Hepatocyte (in vitro differentiated cells): ENCODE measurements around the gene SLC10A6.

Experiments
- EZH2phosphoT487 ChIP-seq: fragments of 200-600 bp; sonication (generic); IDR thresholded peaks from one replicate; pipeline ENCODE4 v1.6.1; 2018; ENCODE audit warnings: antibody characterized with exemption, mild to moderate bottlenecking, low read depth, moderate library complexity; ENCODE audit not compliant: unreplicated experiment, severe bottlenecking
- TF ChIP-seq, protein P1 (sequence below): fragments of 200-600 bp; sonication (generic); IDR thresholded peaks from 2 replicates; pipeline ENCODE4 v1.5.1; 2016; ENCODE audit warnings: antibody characterized with exemption, mild to moderate bottlenecking; ENCODE audit not compliant: poor library complexity

DNA sequence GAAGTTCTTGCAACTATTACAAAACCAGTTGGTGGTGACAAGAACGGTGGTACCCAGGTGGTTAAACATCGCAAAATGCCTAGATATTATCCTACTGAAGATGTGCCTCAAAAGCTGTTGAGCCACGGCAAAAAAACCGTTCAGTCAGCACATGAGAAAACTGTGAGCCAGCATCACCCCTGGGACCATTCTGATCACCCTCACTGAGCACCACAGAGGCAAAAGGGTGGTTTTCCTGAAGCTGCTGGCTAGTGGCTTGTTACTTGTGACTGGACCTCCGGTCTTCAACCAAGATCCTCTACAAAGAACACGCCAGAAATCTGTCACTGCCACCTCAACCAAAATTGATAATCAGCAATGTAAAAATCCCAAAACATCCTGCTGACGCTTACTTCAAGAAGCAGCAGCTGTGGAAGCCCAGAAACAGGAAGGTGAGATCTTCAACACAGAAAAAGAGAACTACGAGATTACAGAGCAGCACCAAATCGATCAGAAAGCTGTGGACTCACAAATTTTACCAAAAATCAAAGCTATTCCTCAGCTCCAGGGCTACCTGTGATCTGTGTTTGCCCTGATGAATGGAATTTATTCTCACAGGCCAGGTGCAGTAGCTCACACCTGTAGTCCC lies 21.4 kb upstream of the SLC10A6 start:
- TF ChIP-seq, protein P1, sequence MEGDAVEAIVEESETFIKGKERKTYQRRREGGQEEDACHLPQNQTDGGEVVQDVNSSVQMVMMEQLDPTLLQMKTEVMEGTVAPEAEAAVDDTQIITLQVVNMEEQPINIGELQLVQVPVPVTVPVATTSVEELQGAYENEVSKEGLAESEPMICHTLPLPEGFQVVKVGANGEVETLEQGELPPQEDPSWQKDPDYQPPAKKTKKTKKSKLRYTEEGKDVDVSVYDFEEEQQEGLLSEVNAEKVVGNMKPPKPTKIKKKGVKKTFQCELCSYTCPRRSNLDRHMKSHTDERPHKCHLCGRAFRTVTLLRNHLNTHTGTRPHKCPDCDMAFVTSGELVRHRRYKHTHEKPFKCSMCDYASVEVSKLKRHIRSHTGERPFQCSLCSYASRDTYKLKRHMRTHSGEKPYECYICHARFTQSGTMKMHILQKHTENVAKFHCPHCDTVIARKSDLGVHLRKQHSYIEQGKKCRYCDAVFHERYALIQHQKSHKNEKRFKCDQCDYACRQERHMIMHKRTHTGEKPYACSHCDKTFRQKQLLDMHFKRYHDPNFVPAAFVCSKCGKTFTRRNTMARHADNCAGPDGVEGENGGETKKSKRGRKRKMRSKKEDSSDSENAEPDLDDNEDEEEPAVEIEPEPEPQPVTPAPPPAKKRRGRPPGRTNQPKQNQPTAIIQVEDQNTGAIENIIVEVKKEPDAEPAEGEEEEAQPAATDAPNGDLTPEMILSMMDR = no peak
- no peak for TF ChIP-seq EZH2phosphoT487
